Mononuclear cell (primary cell): ENCODE results near the gene FES. TPM values are rescaled to one million over a fixed set of nuclear protein-coding genes. Genes with fewer than 3 reads are reported as not detected.
A peak's percentile ranks its signal among the peaks of the same experiment; 100 is the strongest.
"Not testable (repeated sequence)": the region's sequence is repeated elsewhere in the genome, so short reads cannot be mapped to it uniquely, and the experiment has no call there.

Experiments used
- H3K27me3 ChIP-seq: 2 replicates; pipeline ENCODE4 v1.6.0; 2011; ENCODE audit warnings: low read length, control low read depth; ENCODE audit not compliant: insufficient read depth
- H3K4me1 ChIP-seq: 2 replicates; pipeline ENCODE4 v1.5.1; 2011; ENCODE audit warnings: mild to moderate bottlenecking, low read length, control low read depth; ENCODE audit not compliant: insufficient read depth
- H3K4me3 ChIP-seq: 2 replicates; pipeline ENCODE4 v1.5.1; 2011; ENCODE audit warnings: mild to moderate bottlenecking, low read length, moderate library complexity
- H3K9me3 ChIP-seq: 2 replicates; pipeline ENCODE4 v1.5.1; 2011; ENCODE audit warnings: low read depth, mild to moderate bottlenecking, control low read depth, low read length
- total RNA-seq: library from RNA; depleted of rRNA; stranded (reverse); fragments of >200 nt; gene quantifications from one replicate; pipeline ENCODE4 v1.2.3, GENCODE V29; 2012

Gene FES
- total RNA-seq, result 27.9 TPM

GRCh38 chr15:90883976-90884718 is at the start of gene FES:
Gene FES (plus strand): TSS chr15:90884504. CDS start chr15:90885046, 542 bp downstream.
- H3K4me3 ChIP-seq, result peak within 1 kb of the TSS; percentile 67
- no peaks in the 10 kb centered on the region for H3K27me3 ChIP-seq
- H3K4me1 ChIP-seq, result peaks cover 43% of the 10 kb centered on the region
- H3K9me3 ChIP-seq, result no peaks in the 10 kb centered on the region

GRCh38 chr15:90834626-90835025 is 49.7 kb upstream of the FES start:
- H3K4me1 ChIP-seq, result peaks cover 76% of the 10 kb centered on the region
- no peak overlapping the region for H3K4me3 ChIP-seq

GRCh38 chr15:90836296-90836871 is 47.9 kb upstream of the FES start:
- peaks cover 74% of the 10 kb centered on the region for H3K4me1 ChIP-seq
- no peaks in the 10 kb centered on the region for H3K9me3 ChIP-seq
- H3K4me3 ChIP-seq, result no peak overlapping the region
- no peaks in the 10 kb centered on the region for H3K27me3 ChIP-seq

More at GRCh38 chr15:90834626-90835025, 49.7 kb upstream of the FES start:
- Histone ChIP-seq H3K27me3 (no peaks in the 10 kb centered on the region), H3K9me3 (no peaks in the 10 kb centered on the region)

GRCh38 chr15:90837094-90837493 is 47.2 kb upstream of the FES start:
- H3K9me3 ChIP-seq, result no peaks in the 10 kb centered on the region
- peaks cover 69% of the 10 kb centered on the region for H3K4me1 ChIP-seq

GRCh38 chr15:90838139-90838538 is 46.2 kb upstream of the FES start:
- H3K4me3 ChIP-seq, result no peak overlapping the region
- H3K27me3 ChIP-seq, result no peaks in the 10 kb centered on the region
- H3K9me3 ChIP-seq, result no peaks in the 10 kb centered on the region
- H3K4me1 ChIP-seq, result peaks cover 66% of the 10 kb centered on the region

More at GRCh38 chr15:90837094-90837493, 47.2 kb upstream of the FES start:
- Histone ChIP-seq H3K27me3 (no peaks in the 10 kb centered on the region), H3K4me3 (no peak overlapping the region)

- H3K4me1 ChIP-seq, result peaks cover 70% of the 10 kb centered on the region
Observed at GRCh38 chr15:90838544-90838943, 45.8 kb upstream of the FES start.

GRCh38 chr15:90839187-90840071 is 44.9 kb upstream of the FES start:
- Histone ChIP-seq H3K4me1 (peaks cover 79% of the 10 kb centered on the region), H3K4me3 (peak overlapping the region; percentile 30), H3K27me3 (no peaks in the 10 kb centered on the region), H3K9me3 (no peaks in the 10 kb centered on the region)

More at GRCh38 chr15:90838544-90838943, 45.8 kb upstream of the FES start:
- Histone ChIP-seq H3K4me3 (no peak overlapping the region), H3K9me3 (no peaks in the 10 kb centered on the region), H3K27me3 (no peaks in the 10 kb centered on the region)

- H3K4me1 ChIP-seq, result peaks cover 79% of the 10 kb centered on the region
- no peaks in the 10 kb centered on the region for H3K27me3 ChIP-seq
- no peaks in the 10 kb centered on the region for H3K9me3 ChIP-seq
- H3K4me3 ChIP-seq, result peak overlapping the region; percentile 30
Observed at GRCh38 chr15:90840157-90840855, 44.0 kb upstream of the FES start.

GRCh38 chr15:90840954-90841353 is 43.4 kb upstream of the FES start:
- H3K9me3 ChIP-seq, result no peaks in the 10 kb centered on the region
- no peak overlapping the region for H3K4me3 ChIP-seq
- peaks cover 79% of the 10 kb centered on the region for H3K4me1 ChIP-seq
- no peaks in the 10 kb centered on the region for H3K27me3 ChIP-seq

- Histone ChIP-seq H3K27me3 (no peaks in the 10 kb centered on the region), H3K4me3 (no peak overlapping the region), H3K4me1 (peaks cover 45% of the 10 kb centered on the region), H3K9me3 (no peaks in the 10 kb centered on the region)
Observed at GRCh38 chr15:90844696-90845095, 39.6 kb upstream of the FES start.

- Histone ChIP-seq H3K4me1 (peaks cover 38% of the 10 kb centered on the region), H3K9me3 (no peaks in the 10 kb centered on the region), H3K4me3 (no peak overlapping the region), H3K27me3 (no peaks in the 10 kb centered on the region)
Observed at GRCh38 chr15:90845201-90845949, 38.9 kb upstream of the FES start.

- peaks cover 56% of the 10 kb centered on the region for H3K4me1 ChIP-seq
Observed at GRCh38 chr15:90849424-90849823, 34.9 kb upstream of the FES start.

GRCh38 chr15:90851114-90851513 is 33.2 kb upstream of the FES start:
- Histone ChIP-seq H3K4me3 (no peak overlapping the region), H3K27me3 (no peaks in the 10 kb centered on the region), H3K9me3 (no peaks in the 10 kb centered on the region), H3K4me1 (peaks cover 51% of the 10 kb centered on the region)

More at GRCh38 chr15:90849424-90849823, 34.9 kb upstream of the FES start:
- not testable (repeated sequence) for H3K9me3 ChIP-seq, H3K4me3 ChIP-seq, H3K27me3 ChIP-seq

GRCh38 chr15:90851940-90852339 is 32.4 kb upstream of the FES start:
- Histone ChIP-seq H3K9me3 (no peaks in the 10 kb centered on the region), H3K4me3 (no peak overlapping the region), H3K4me1 (peaks cover 58% of the 10 kb centered on the region), H3K27me3 (no peaks in the 10 kb centered on the region)
